HepG2 (cell line): Measurements from ENCODE around the gene BMX. TPM values are rescaled to one million over a fixed set of nuclear protein-coding genes. Genes with fewer than 3 reads are reported as not detected.

Source experiments
- ATF2 ChIP-seq: sonication (generic); formaldehyde crosslinking; IDR thresholded peaks from 2 replicates; pipeline ENCODE4 v1.4.0; 2020; ENCODE audit warnings: missing genetic modification reagents
- CREBL2 ChIP-seq: sonication (generic); formaldehyde crosslinking; IDR thresholded peaks from 2 replicates; pipeline ENCODE4 v1.8.1; 2023; ENCODE audit warnings: missing genetic modification reagents, mild to moderate bottlenecking, borderline replicate concordance
- ETV5 ChIP-seq: IDR thresholded peaks from 2 replicates; pipeline ENCODE4 v1.6.1; 2018; ENCODE audit warnings: missing biosample characterization, missing genetic modification reagents, inconsistent platforms, borderline replicate concordance
- FOXO1 ChIP-seq: sonication (generic); formaldehyde crosslinking; IDR thresholded peaks from 2 replicates; pipeline ENCODE4 v1.4.0; 2020; ENCODE audit warnings: missing genetic modification reagents
- HNRNPUL1 ChIP-seq: fragments of 200-400 bp; formaldehyde crosslinking; IDR thresholded peaks from 2 replicates; pipeline ENCODE4 v1.6.1; 2017; ENCODE audit warnings: low read depth, mild to moderate bottlenecking, low read length, moderate library complexity
- IRF1 ChIP-seq: sonication (generic); formaldehyde crosslinking; IDR thresholded peaks from 2 replicates; pipeline ENCODE4 v1.4.0; 2020; ENCODE audit warnings: low read depth, mild to moderate bottlenecking, missing genetic modification reagents
- MAFF ChIP-seq: IDR thresholded peaks from 2 replicates; pipeline ENCODE4 v1.6.1; 2011; ENCODE audit warnings: low read depth, low read length, improper control_type of control experiment
- PCBP2 ChIP-seq: fragments of 200-400 bp; formaldehyde crosslinking; optimal IDR thresholded peaks from 2 replicates; pipeline ENCODE3; 2018; ENCODE audit warnings: low read length, low read depth; ENCODE audit not compliant: poor library complexity, severe bottlenecking
- PRPF4 ChIP-seq: fragments of 200-400 bp; formaldehyde crosslinking; IDR thresholded peaks from 2 replicates; pipeline ENCODE4 v1.6.1; 2016; ENCODE audit warnings: low read length, low read depth; ENCODE audit not compliant: poor library complexity, severe bottlenecking
- PTBP1 ChIP-seq: fragments of 200-400 bp; formaldehyde crosslinking; IDR thresholded peaks from 2 replicates; pipeline ENCODE4 v1.6.1; 2018; ENCODE audit warnings: low read length, low read depth; ENCODE audit not compliant: poor library complexity, severe bottlenecking
- RFX5 ChIP-seq: IDR thresholded peaks from 2 replicates; pipeline ENCODE4 v1.6.1; 2011; ENCODE audit warnings: low read depth, low read length, improper control_type of control experiment
- RFXANK ChIP-seq: IDR thresholded peaks from 2 replicates; pipeline ENCODE4 v1.6.1; 2016
- WIZ ChIP-seq: sonication (generic); formaldehyde crosslinking; IDR thresholded peaks from 2 replicates; pipeline ENCODE4 v1.5.1; 2020; ENCODE audit warnings: mild to moderate bottlenecking, missing genetic modification reagents
- ZFP36 ChIP-seq: fragments of 150-350 bp; IDR thresholded peaks from 2 replicates; pipeline ENCODE4 v1.6.1; 2018; ENCODE audit warnings: borderline replicate concordance, low read length, low read depth; ENCODE audit not compliant: partially characterized antibody
- ZKSCAN8 ChIP-seq: IDR thresholded peaks from 2 replicates; pipeline ENCODE4 v1.6.1; 2016; ENCODE audit warnings: borderline replicate concordance, missing genetic modification reagents, missing compliant biosample characterization
- ZNF138 ChIP-seq: sonication (generic); formaldehyde crosslinking; IDR thresholded peaks from 2 replicates; pipeline ENCODE4 v1.5.0; 2020; ENCODE audit warnings: mild to moderate bottlenecking, low read depth, missing genetic modification reagents
- ZNF263 ChIP-seq: sonication (generic); formaldehyde crosslinking; IDR thresholded peaks from 2 replicates; pipeline ENCODE4 v1.4.0; 2020; ENCODE audit warnings: missing genetic modification reagents
- ZNF3 ChIP-seq: IDR thresholded peaks from 2 replicates; pipeline ENCODE4 v1.7.0; 2017; ENCODE audit warnings: inconsistent platforms
- ZNF337 ChIP-seq: sonication (generic); formaldehyde crosslinking; IDR thresholded peaks from 2 replicates; pipeline ENCODE4 v1.5.1; 2020; ENCODE audit warnings: missing genetic modification reagents, low read depth, mild to moderate bottlenecking, borderline replicate concordance
- ZNF510 ChIP-seq: sonication (generic); formaldehyde crosslinking; IDR thresholded peaks from 2 replicates; pipeline ENCODE4 v1.4.0; 2020; ENCODE audit warnings: low read depth, mild to moderate bottlenecking, missing genetic modification reagents
- ZNF567 ChIP-seq: sonication (generic); formaldehyde crosslinking; IDR thresholded peaks from 2 replicates; pipeline ENCODE4 v1.8.1; 2023; ENCODE audit warnings: mild to moderate bottlenecking, missing genetic modification reagents, borderline replicate concordance
- ZNF670 ChIP-seq: sonication (generic); formaldehyde crosslinking; IDR thresholded peaks from 2 replicates; pipeline ENCODE4 v1.8.0; 2022; ENCODE audit warnings: mild to moderate bottlenecking, missing genetic modification reagents, borderline replicate concordance
- ZNF766 ChIP-seq: sonication (generic); formaldehyde crosslinking; IDR thresholded peaks from 2 replicates; pipeline ENCODE4 v1.5.0; 2020; ENCODE audit warnings: missing genetic modification reagents, borderline replicate concordance
- ZNF773 ChIP-seq: sonication (generic); formaldehyde crosslinking; IDR thresholded peaks from 2 replicates; pipeline ENCODE4 v1.4.0; 2020; ENCODE audit warnings: missing genetic modification reagents, borderline replicate concordance
- polyA plus RNA-seq, 8 experiments: library from polyadenylated mRNA; depleted of rRNA in 3 of 8; stranded (reverse) in 7 of 8; unstranded in 1 of 8; fragments of >200 nt; fragmentation: Illumina TruSeq in 4 of 8; extraction: Trizol in 4 of 8; gene quantifications; 2 replicates each; pipeline versions ENCODE4 v1.2.1 to v1.2.3, GENCODE V29; 2011 to 2016; ENCODE audit warnings: low read depth in 4 of 8, missing spikeins in 1 of 8, mixed read lengths in 1 of 8; ENCODE audit not compliant: insufficient read depth in 1 of 8
- total RNA-seq, 5 experiments: library from RNA; depleted of rRNA; stranded (reverse); fragments of >200 nt; fragmentation: Illumina TruSeq; extraction: Trizol; gene quantifications; 2 replicates each; pipeline ENCODE4 v1.2.3, GENCODE V29; 2016; ENCODE audit warnings: low read depth in 1 of 5
- TF ChIP-seq, protein P1 (sequence below): sonication (generic); formaldehyde crosslinking; IDR thresholded peaks from 2 replicates; pipeline ENCODE4 v1.5.1; 2020; ENCODE audit warnings: mild to moderate bottlenecking, moderate library complexity, missing genetic modification reagents
- TF ChIP-seq, protein P2 (sequence below): sonication (generic); formaldehyde crosslinking; IDR thresholded peaks from 2 replicates; pipeline ENCODE4 v1.4.0; 2020; ENCODE audit warnings: missing genetic modification reagents, mild to moderate bottlenecking, borderline replicate concordance

The BMX gene
- total and polyA plus RNA-seq, 2 of the 13 experiments (the other 11 are each of a cell fraction or from before 2014, with no cell fraction given) = not detected

DNA sequence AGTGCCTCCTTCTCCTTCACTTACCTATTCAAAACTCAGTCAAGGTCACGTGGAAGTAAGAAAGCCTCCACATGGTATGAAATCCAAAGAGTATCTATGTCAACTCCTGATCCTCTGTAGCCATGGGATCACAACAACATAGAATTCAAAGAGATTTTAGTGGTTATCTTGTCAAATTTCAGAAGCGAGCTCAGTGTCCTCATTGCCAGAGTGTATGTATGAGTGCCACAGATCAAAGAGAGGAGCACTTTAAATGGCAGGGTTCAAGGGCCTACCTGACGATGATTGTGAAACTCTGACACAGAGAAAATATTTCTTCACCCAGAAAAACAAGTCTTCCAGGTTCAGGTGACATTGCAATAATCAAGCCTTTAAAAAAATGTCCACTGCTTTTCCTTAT lies 101.3 kb downstream of the BMX start (continued):
- peak; percentile 51; the same call in 1 of the 2 replicates for TF ChIP-seq MAFF
- TF ChIP-seq RFX5 = no peak
- no peak for TF ChIP-seq ZNF670 (CRISPR knock-in tag)
- no peak for TF ChIP-seq ZNF510 (CRISPR knock-in tag)
- TF ChIP-seq IRF1 (CRISPR knock-in tag) = no peak
- no peak for TF ChIP-seq ATF2 (CRISPR knock-in tag)
- no peak for TF ChIP-seq ZNF337 (CRISPR knock-in tag)
- no peak for TF ChIP-seq ZNF138 (CRISPR knock-in tag)
- no peak for TF ChIP-seq HNRNPUL1
- TF ChIP-seq PCBP2 = no peak
- TF ChIP-seq PTBP1 = no peak
- no peak for TF ChIP-seq WIZ
- TF ChIP-seq ETV5 (CRISPR knock-in tag) = no peak
- TF ChIP-seq, protein P1, sequence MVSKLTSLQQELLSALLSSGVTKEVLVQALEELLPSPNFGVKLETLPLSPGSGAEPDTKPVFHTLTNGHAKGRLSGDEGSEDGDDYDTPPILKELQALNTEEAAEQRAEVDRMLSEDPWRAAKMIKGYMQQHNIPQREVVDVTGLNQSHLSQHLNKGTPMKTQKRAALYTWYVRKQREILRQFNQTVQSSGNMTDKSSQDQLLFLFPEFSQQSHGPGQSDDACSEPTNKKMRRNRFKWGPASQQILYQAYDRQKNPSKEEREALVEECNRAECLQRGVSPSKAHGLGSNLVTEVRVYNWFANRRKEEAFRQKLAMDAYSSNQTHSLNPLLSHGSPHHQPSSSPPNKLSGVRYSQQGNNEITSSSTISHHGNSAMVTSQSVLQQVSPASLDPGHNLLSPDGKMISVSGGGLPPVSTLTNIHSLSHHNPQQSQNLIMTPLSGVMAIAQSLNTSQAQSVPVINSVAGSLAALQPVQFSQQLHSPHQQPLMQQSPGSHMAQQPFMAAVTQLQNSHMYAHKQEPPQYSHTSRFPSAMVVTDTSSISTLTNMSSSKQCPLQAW (CRISPR knock-in tag) = no peak
- no peak for TF ChIP-seq RFXANK
- TF ChIP-seq ZNF773 (CRISPR knock-in tag) = no peak
- TF ChIP-seq CREBL2 (CRISPR knock-in tag) = no peak
- peak; percentile 82 for TF ChIP-seq FOXO1 (CRISPR knock-in tag)
- TF ChIP-seq ZNF766 (CRISPR knock-in tag) = no peak
- no peak for TF ChIP-seq ZNF3 (CRISPR knock-in tag)
- TF ChIP-seq ZKSCAN8 (CRISPR knock-in tag) = no peak
- no peak for TF ChIP-seq ZFP36
- peak; percentile 79 for TF ChIP-seq ZNF263
- TF ChIP-seq PRPF4 = no peak
- TF ChIP-seq ZNF567 (CRISPR knock-in tag) = no peak
- TF ChIP-seq, protein P2, sequence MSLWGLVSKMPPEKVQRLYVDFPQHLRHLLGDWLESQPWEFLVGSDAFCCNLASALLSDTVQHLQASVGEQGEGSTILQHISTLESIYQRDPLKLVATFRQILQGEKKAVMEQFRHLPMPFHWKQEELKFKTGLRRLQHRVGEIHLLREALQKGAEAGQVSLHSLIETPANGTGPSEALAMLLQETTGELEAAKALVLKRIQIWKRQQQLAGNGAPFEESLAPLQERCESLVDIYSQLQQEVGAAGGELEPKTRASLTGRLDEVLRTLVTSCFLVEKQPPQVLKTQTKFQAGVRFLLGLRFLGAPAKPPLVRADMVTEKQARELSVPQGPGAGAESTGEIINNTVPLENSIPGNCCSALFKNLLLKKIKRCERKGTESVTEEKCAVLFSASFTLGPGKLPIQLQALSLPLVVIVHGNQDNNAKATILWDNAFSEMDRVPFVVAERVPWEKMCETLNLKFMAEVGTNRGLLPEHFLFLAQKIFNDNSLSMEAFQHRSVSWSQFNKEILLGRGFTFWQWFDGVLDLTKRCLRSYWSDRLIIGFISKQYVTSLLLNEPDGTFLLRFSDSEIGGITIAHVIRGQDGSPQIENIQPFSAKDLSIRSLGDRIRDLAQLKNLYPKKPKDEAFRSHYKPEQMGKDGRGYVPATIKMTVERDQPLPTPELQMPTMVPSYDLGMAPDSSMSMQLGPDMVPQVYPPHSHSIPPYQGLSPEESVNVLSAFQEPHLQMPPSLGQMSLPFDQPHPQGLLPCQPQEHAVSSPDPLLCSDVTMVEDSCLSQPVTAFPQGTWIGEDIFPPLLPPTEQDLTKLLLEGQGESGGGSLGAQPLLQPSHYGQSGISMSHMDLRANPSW = no peak
